ENCODE results near the gene TMEM59L.

- TF ChIP-seq CTCF (IDR thresholded peaks at IDR 0.05; ENCODE audit: low read depth, low read length, poor library complexity, severe bottlenecking) (no peak), EZH2phosphoT487 (IDR thresholded peaks at IDR 0.05; ENCODE audit: borderline replicate concordance, low read length) (no peak)
Observed at GRCh38 chr19:18593367-18594095, 19.1 kb upstream of the TMEM59L start.
